Measurements from ENCODE around the gene GPC3.
"Not testable (repeated sequence)": the region's sequence is repeated elsewhere in the genome, so short reads cannot be mapped to it uniquely, and the experiment has no call there.

The GPC3 gene

GRCh38 chrX:133834771-133835170 lies 150.6 kb downstream of the GPC3 start:
- DNase-seq: no peak

- DNase-seq: no peak
Observed at GRCh38 chrX:133819546-133819945, 165.8 kb downstream of the GPC3 start.

GRCh38 chrX:133818019-133818418 lies 167.4 kb downstream of the GPC3 start:
- DNase-seq: no peak

- DNase-seq: no peak
Observed at GRCh38 chrX:133815496-133815895, 169.9 kb downstream of the GPC3 start.

GRCh38 chrX:133813971-133814370 lies 171.4 kb downstream of the GPC3 start:
- DNase-seq: no peak

GRCh38 chrX:133812402-133812801 lies 173.0 kb downstream of the GPC3 start:
- no peak for DNase-seq

- no peak for DNase-seq
Observed at GRCh38 chrX:133810925-133811324, 174.5 kb downstream of the GPC3 start.

GRCh38 chrX:133804072-133804471 lies 181.3 kb downstream of the GPC3 start:
- no peak for DNase-seq

- DNase-seq: no peak
Observed at GRCh38 chrX:133796282-133796681, 189.1 kb downstream of the GPC3 start.

GRCh38 chrX:133794126-133794525 lies 191.3 kb downstream of the GPC3 start:
- no peak for DNase-seq

- no peak for DNase-seq
Observed at GRCh38 chrX:133793626-133794025, 191.8 kb downstream of the GPC3 start.

- peak; percentile 69 for DNase-seq
Observed at GRCh38 chrX:133792198-133792953, 193.0 kb downstream of the GPC3 start.

- no peak for DNase-seq
Observed at GRCh38 chrX:133789829-133790228, 195.6 kb downstream of the GPC3 start.

- DNase-seq: no peak
Observed at GRCh38 chrX:133786382-133786781, 199.0 kb downstream of the GPC3 start.

GRCh38 chrX:133783274-133783673 lies 202.1 kb downstream of the GPC3 start:
- no peak for DNase-seq

GRCh38 chrX:133781174-133781573 lies 204.2 kb downstream of the GPC3 start:
- no peak for DNase-seq

GRCh38 chrX:133776072-133776471 lies 209.3 kb downstream of the GPC3 start:
- peak; percentile 12 for DNase-seq

GRCh38 chrX:133774807-133775206 lies 210.6 kb downstream of the GPC3 start:
- DNase-seq: no peak

GRCh38 chrX:133771086-133771646 lies 214.2 kb downstream of the GPC3 start:
- no peak for DNase-seq

- DNase-seq: not testable (repeated sequence)
Observed at GRCh38 chrX:133762976-133763548, 222.3 kb downstream of the GPC3 start.

- no peak for DNase-seq
Observed at GRCh38 chrX:133754657-133755056, 230.7 kb downstream of the GPC3 start.

GRCh38 chrX:133749951-133750350 lies 235.4 kb downstream of the GPC3 start:
- no peak for DNase-seq

- DNase-seq: no peak
Observed at GRCh38 chrX:133749370-133749769, 236.0 kb downstream of the GPC3 start.

- DNase-seq: no peak
Observed at GRCh38 chrX:133747196-133747595, 238.2 kb downstream of the GPC3 start.

Data from activated CD4-positive, alpha-beta T cell treated with anti-CD3 and anti-CD28 coated beads, Interleukin-2, amount 50 U/mL, for 16 hours (primary cell).